ENCODE data around the gene COL4A6.

DNA sequence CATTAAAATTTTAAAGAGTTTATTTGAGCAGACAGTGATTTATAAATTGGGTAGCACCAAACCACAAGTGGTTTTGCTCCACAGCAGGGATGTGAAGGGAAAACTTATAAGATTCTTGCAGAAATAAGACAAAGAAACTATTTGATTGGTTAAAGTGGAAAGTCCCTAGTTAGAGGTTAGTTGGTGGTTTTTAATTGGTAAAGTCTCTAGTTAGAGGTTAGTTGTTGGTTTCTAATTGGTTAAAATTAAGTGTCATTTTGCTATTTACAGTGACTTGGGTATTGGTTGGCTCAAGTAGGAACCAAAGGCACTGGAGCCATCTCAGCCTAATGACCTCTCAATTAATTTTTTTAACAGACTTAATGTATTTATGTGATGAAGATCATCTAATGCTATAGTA, 323.7 kb downstream of the COL4A6 start:
- TF ChIP-seq, protein P1, sequence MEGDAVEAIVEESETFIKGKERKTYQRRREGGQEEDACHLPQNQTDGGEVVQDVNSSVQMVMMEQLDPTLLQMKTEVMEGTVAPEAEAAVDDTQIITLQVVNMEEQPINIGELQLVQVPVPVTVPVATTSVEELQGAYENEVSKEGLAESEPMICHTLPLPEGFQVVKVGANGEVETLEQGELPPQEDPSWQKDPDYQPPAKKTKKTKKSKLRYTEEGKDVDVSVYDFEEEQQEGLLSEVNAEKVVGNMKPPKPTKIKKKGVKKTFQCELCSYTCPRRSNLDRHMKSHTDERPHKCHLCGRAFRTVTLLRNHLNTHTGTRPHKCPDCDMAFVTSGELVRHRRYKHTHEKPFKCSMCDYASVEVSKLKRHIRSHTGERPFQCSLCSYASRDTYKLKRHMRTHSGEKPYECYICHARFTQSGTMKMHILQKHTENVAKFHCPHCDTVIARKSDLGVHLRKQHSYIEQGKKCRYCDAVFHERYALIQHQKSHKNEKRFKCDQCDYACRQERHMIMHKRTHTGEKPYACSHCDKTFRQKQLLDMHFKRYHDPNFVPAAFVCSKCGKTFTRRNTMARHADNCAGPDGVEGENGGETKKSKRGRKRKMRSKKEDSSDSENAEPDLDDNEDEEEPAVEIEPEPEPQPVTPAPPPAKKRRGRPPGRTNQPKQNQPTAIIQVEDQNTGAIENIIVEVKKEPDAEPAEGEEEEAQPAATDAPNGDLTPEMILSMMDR (IDR thresholded peaks at IDR 0.05): no peak
- TF ChIP-seq POLR2AphosphoS5 (IDR thresholded peaks at IDR 0.05; ENCODE audit: low read depth, low read length): no peak
- no peak for TF ChIP-seq SIN3A (IDR thresholded peaks at IDR 0.05; ENCODE audit: borderline replicate concordance, insufficient read depth, low read depth, low read length)
- TF ChIP-seq, protein P2, sequence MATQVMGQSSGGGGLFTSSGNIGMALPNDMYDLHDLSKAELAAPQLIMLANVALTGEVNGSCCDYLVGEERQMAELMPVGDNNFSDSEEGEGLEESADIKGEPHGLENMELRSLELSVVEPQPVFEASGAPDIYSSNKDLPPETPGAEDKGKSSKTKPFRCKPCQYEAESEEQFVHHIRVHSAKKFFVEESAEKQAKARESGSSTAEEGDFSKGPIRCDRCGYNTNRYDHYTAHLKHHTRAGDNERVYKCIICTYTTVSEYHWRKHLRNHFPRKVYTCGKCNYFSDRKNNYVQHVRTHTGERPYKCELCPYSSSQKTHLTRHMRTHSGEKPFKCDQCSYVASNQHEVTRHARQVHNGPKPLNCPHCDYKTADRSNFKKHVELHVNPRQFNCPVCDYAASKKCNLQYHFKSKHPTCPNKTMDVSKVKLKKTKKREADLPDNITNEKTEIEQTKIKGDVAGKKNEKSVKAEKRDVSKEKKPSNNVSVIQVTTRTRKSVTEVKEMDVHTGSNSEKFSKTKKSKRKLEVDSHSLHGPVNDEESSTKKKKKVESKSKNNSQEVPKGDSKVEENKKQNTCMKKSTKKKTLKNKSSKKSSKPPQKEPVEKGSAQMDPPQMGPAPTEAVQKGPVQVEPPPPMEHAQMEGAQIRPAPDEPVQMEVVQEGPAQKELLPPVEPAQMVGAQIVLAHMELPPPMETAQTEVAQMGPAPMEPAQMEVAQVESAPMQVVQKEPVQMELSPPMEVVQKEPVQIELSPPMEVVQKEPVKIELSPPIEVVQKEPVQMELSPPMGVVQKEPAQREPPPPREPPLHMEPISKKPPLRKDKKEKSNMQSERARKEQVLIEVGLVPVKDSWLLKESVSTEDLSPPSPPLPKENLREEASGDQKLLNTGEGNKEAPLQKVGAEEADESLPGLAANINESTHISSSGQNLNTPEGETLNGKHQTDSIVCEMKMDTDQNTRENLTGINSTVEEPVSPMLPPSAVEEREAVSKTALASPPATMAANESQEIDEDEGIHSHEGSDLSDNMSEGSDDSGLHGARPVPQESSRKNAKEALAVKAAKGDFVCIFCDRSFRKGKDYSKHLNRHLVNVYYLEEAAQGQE (IDR thresholded peaks at IDR 0.05; ENCODE audit: insufficient read depth in 1 of 2, low read depth in 2 of 2, low read length in 1 of 2): no peak
- TF ChIP-seq TCF7L2 (IDR thresholded peaks at IDR 0.05; ENCODE audit: low read depth, low read length): no peak
